HepG2 (cell line): ENCODE results near the gene UNC5C. TPM values are rescaled to one million over a fixed set of nuclear protein-coding genes. Genes with fewer than 3 reads are reported as not detected.

Experiments used
- ATAC-seq: fragments of 200-7000 bp; cut with Tn5 transposase; 3 replicates; pipeline ENCODE4 v1.9.1; 2020; ENCODE audit warnings: mild to moderate bottlenecking, moderate library complexity
- BruUV-seq: library from RNA; stranded (reverse); fragments of 400-500 nt; replicated peaks from 2 replicates; lab custom pipeline; 2021; lab: Mats Ljungman, UMichigan
- CTCF ChIA-PET: fragments of 300-600 bp; formaldehyde crosslinking; extraction: SDS; loops from one replicate; lab custom pipeline; 2021; ENCODE audit warnings: low total read pairs, inconsistent platforms, low intra/inter-chr PET ratio; lab: Yijun Ruan, JAX
- POLR2A ChIA-PET: fragments of 350-600 bp; sonication (Branson Sonifier 250); formaldehyde crosslinking; loops from one replicate; lab custom pipeline; 2020; ENCODE audit warnings: antibody characterized with exemption, inconsistent platforms; lab: Yijun Ruan, JAX
- DNase-seq: peaks from one replicate; pipeline ENCODE4 v3.0.0-alpha.2; 2015; ENCODE audit warnings: low spot score
- FAIRE-seq: peaks from 3 replicates; lab custom pipeline; 2011; peaks lifted over from hg19 to GRCh38; lab: Jason Lieb, UNC
- H2AFZ ChIP-seq: one replicate; pipeline ENCODE4 v1.6.1; 2011; ENCODE audit warnings: low read length, inconsistent platforms
- H3K27ac ChIP-seq: fragments of 300-600 bp; 3 replicates; pipeline ENCODE4 v1.8.0; 2011; ENCODE audit warnings: mixed run types, mild to moderate bottlenecking, mixed read lengths, low read length, inconsistent platforms; ENCODE audit not compliant: insufficient read depth; ENCODE audit errors: extremely low read length
- H3K27me3 ChIP-seq, 2 experiments: fragments of 200-600 bp in 1 of 2; 2 replicates in 1 of 2; 3 replicates in 1 of 2; pipeline versions ENCODE4 v1.6.0 to v1.8.0; 2011; ENCODE audit warnings: low read length in 2 of 2, mild to moderate bottlenecking in 2 of 2, moderate library complexity in 2 of 2, inconsistent platforms in 1 of 2; ENCODE audit not compliant: insufficient read depth in 2 of 2, control insufficient read depth in 1 of 2
- H3K36me3 ChIP-seq, 2 experiments: fragments of 200-600 bp in 1 of 2; replicated peaks in 1 of 2; 2 replicates in 1 of 2; 3 replicates in 1 of 2; pipeline versions ENCODE4 v1.5.1 to v1.8.0; 2011; ENCODE audit warnings: low read length in 2 of 2, inconsistent platforms in 1 of 2; ENCODE audit not compliant: insufficient read depth in 2 of 2, control insufficient read depth in 1 of 2
- H3K4me1 ChIP-seq: 2 replicates; pipeline ENCODE4 v1.5.1; 2012; ENCODE audit warnings: low read length, inconsistent platforms; ENCODE audit not compliant: insufficient read depth
- H3K4me2 ChIP-seq: 2 replicates; pipeline ENCODE4 v1.6.0; 2011; ENCODE audit warnings: low read depth, low read length, inconsistent platforms
- H3K4me3 ChIP-seq, 3 experiments: fragments of 200-600 bp in 1 of 3; sonication (generic), shearing (Covaris generic) in 1 of 3; replicated peaks in 1 of 3; 2 replicates each; pipeline ENCODE4 v1.5.1; 2011 to 2016; ENCODE audit warnings: low read length in 3 of 3, inconsistent platforms in 2 of 3, low read depth in 2 of 3, mild to moderate bottlenecking in 2 of 3, control low read depth in 1 of 3, mixed read lengths in 1 of 3; ENCODE audit not compliant: insufficient read depth in 1 of 3
- H3K79me2 ChIP-seq: one replicate; pipeline ENCODE4 v1.6.1; 2011; ENCODE audit warnings: low read length, inconsistent platforms; ENCODE audit not compliant: insufficient read depth
- H3K9ac ChIP-seq: 2 replicates; pipeline ENCODE4 v1.6.0; 2011; ENCODE audit warnings: mild to moderate bottlenecking, low read depth, low read length, inconsistent platforms; ENCODE audit not compliant: insufficient read depth
- H3K9me3 ChIP-seq: 2 replicates; pipeline ENCODE4 v1.5.1; 2012; ENCODE audit warnings: mild to moderate bottlenecking, low read length
- H4K20me1 ChIP-seq: 2 replicates; pipeline ENCODE4 v1.6.0; 2011; ENCODE audit warnings: inconsistent platforms, mild to moderate bottlenecking, low read length, moderate library complexity; ENCODE audit not compliant: insufficient read depth
- ARHGAP35 ChIP-seq: sonication (generic); formaldehyde crosslinking; IDR thresholded peaks from 2 replicates; pipeline ENCODE4 v1.9.0; 2022; ENCODE audit warnings: mild to moderate bottlenecking, inconsistent platforms, moderate library complexity, missing genetic modification reagents, borderline replicate concordance
- FOXK2 ChIP-seq: fragments of 450-650 bp; IDR thresholded peaks from 2 replicates; pipeline ENCODE4 v1.6.1; 2016
- KDM5A ChIP-seq: fragments of 200-600 bp; sonication (generic); IDR thresholded peaks from 2 replicates; pipeline ENCODE4 v1.7.0; 2018; ENCODE audit warnings: antibody characterized with exemption, mild to moderate bottlenecking, low read length, borderline replicate concordance
- MBNL3 ChIP-seq: fragments of 250-450 bp; sonication (Bioruptor Pico); conservative IDR thresholded peaks from 2 replicates; pipeline ENCODE4 v1.8.0; 2022; ENCODE audit warnings: mild to moderate bottlenecking, inconsistent platforms
- NAIF1 ChIP-seq: sonication (generic); formaldehyde crosslinking; IDR thresholded peaks from 2 replicates; pipeline ENCODE4 v1.5.0; 2020; ENCODE audit warnings: mild to moderate bottlenecking, missing genetic modification reagents, borderline replicate concordance
- TAF15 ChIP-seq: fragments of 200-400 bp; formaldehyde crosslinking; IDR thresholded peaks from one replicate; pipeline ENCODE4 v1.6.1; 2018; ENCODE audit warnings: mild to moderate bottlenecking, low read depth, low read length; ENCODE audit not compliant: poor library complexity, severe bottlenecking
- ZNF253 ChIP-seq: sonication (generic); formaldehyde crosslinking; IDR thresholded peaks from 2 replicates; pipeline ENCODE4 v1.8.0; 2022; ENCODE audit warnings: mild to moderate bottlenecking, missing genetic modification reagents, borderline replicate concordance
- ZNF567 ChIP-seq: sonication (generic); formaldehyde crosslinking; IDR thresholded peaks from 2 replicates; pipeline ENCODE4 v1.8.1; 2023; ENCODE audit warnings: mild to moderate bottlenecking, missing genetic modification reagents, borderline replicate concordance
- ZNF674 ChIP-seq: sonication (generic); formaldehyde crosslinking; IDR thresholded peaks from 2 replicates; pipeline ENCODE4 v1.5.0; 2020; ENCODE audit warnings: low read depth, mild to moderate bottlenecking, missing genetic modification reagents
- ZNF720 ChIP-seq: sonication (generic); formaldehyde crosslinking; IDR thresholded peaks from 2 replicates; pipeline ENCODE4 v1.4.0; 2020; ENCODE audit warnings: missing genetic modification reagents
- WGBS: methylation state at CpG from one replicate; pipeline ENCODE4 v1.1.6; 2017; ENCODE audit warnings: low lambda C conversion rate; 5-methylcytosine and 5-hydroxymethylcytosine counted together
- in situ Hi-C: cut with HindIII; loops from 2 replicates; pipeline ENCODE4 v1.10.0; 2017; ENCODE audit warnings: low pct_unique_long_range_greater_than_20kb; ENCODE audit not compliant: extremely low pct_ligation_motif_present
- intact Hi-C: fragments of 100-400 bp; cut with micrococcal nuclease; formaldehyde crosslinking; loops from one replicate; pipeline ENCODE4 v1.10.0; 2022; ENCODE audit not compliant: unreplicated experiment
- polyA plus RNA-seq, 8 experiments: library from polyadenylated mRNA; depleted of rRNA in 3 of 8; stranded (reverse) in 7 of 8; unstranded in 1 of 8; fragments of >200 nt; fragmentation: Illumina TruSeq in 4 of 8; extraction: Trizol in 4 of 8; gene quantifications; 2 replicates each; pipeline versions ENCODE4 v1.2.1 to v1.2.3, GENCODE V29; 2011 to 2016; ENCODE audit warnings: low read depth in 4 of 8, missing spikeins in 1 of 8, mixed read lengths in 1 of 8; ENCODE audit not compliant: insufficient read depth in 1 of 8
- total RNA-seq, 5 experiments: library from RNA; depleted of rRNA; stranded (reverse); fragments of >200 nt; fragmentation: Illumina TruSeq; extraction: Trizol; gene quantifications; 2 replicates each; pipeline ENCODE4 v1.2.3, GENCODE V29; 2016; ENCODE audit warnings: low read depth in 1 of 5
- TF ChIP-seq, protein P1 (sequence below): sonication (generic); formaldehyde crosslinking; IDR thresholded peaks from 2 replicates; pipeline ENCODE4 v1.8.1; 2023; ENCODE audit warnings: mild to moderate bottlenecking, missing genetic modification reagents, borderline replicate concordance
- TF ChIP-seq, protein P2 (sequence below): sonication (generic); formaldehyde crosslinking; IDR thresholded peaks from 2 replicates; pipeline ENCODE4 v1.5.1; 2020; ENCODE audit warnings: missing genetic modification reagents, mild to moderate bottlenecking, borderline replicate concordance

UNC5C gene
- total and polyA plus RNA-seq, 2 of the 13 experiments (the other 11 are each of a cell fraction or from before 2014, with no cell fraction given): not detected

DNA sequence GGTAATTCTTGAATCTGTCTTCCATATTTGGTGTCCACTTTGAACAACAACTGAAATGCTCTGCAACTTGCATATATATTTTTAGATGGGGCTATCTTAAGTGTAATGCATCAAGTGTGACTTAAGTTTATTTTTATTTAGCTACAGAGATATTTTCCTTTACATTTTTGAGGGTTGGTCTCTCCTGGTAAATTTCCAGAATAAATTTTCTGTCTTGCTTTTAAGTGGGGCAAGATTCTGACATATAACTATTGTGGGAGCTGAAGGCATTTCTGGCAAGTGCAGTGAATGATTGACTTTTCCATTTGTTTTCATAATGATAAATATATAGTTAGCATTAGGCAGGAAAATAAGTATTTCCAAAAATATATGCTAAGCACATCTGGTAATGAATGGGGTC is 18.8 kb downstream of the UNC5C start:
- Histone ChIP-seq H3K27ac (no peak overlapping the region), H3K9me3 (no peaks in the 10 kb centered on the region), H2AFZ (no peak overlapping the region), H3K27me3 (no peaks in the 10 kb centered on the region), H3K36me3 (no peaks in the 10 kb centered on the region), H4K20me1 (no peaks in the 10 kb centered on the region), H3K9ac (no peak overlapping the region), H3K79me2 (no peaks in the 10 kb centered on the region), H3K4me2 (no peak overlapping the region), H3K4me1 (no peaks in the 10 kb centered on the region), H3K4me3 (no peak overlapping the region)
- DNase-seq (no peak), FAIRE-seq (no peak), ATAC-seq (no peak)
- intact Hi-C loops (no loop called here), in situ Hi-C loops (no loop called here)
- BruUV-seq: no TSS peak
- TF ChIP-seq ZNF674 (CRISPR knock-in tag) (no peak), ZNF567 (CRISPR knock-in tag) (no peak), KDM5A (no peak), NAIF1 (CRISPR knock-in tag) (no peak)
- TF ChIP-seq, protein P1, sequence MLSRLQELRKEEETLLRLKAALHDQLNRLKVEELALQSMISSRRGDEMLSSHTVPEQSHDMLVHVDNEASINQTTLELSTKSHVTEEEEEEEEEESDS: no peak
- POLR2A ChIA-PET: no interaction called here
- CTCF ChIA-PET: no interaction called here

DNA sequence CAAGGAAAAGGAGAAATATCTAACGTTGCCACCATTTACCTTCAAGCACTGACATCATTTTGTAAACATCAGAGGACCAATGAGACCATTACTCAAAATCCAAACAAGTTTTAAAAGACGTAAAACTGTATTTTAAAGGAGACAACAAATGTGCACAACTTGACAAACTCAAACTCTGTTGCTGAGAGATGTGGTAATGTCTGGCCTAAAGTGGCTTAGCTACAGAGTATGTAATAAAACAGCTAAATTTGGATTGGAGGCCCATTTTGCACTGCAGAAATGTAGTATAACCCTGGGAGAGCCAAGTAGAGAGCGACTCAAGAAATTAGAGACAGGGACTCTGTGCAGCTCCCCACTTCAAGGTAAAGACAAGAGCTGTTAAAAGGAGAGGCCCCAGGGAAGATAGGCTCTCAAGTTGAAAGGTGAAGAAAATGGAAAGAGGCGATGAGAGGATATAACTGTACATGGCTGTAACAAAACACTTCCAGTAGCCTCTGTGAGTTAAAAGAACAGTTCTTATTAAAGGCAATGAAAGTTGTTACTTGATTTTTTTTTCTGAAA is 20.3 kb downstream of the UNC5C start:
- intact Hi-C loops: no loop called here
- Histone ChIP-seq H3K4me2 (no peak overlapping the region), H2AFZ (no peak overlapping the region), H3K79me2 (no peaks in the 10 kb centered on the region), H4K20me1 (no peaks in the 10 kb centered on the region), H3K4me3 (no peak overlapping the region), H3K9ac (no peak overlapping the region), H3K27me3 (no peaks in the 10 kb centered on the region), H3K27ac (no peak overlapping the region), H3K9me3 (no peaks in the 10 kb centered on the region), H3K4me1 (no peaks in the 10 kb centered on the region), H3K36me3 (no peaks in the 10 kb centered on the region)
- CTCF ChIA-PET: no interaction called here
- no TSS peak for BruUV-seq
- DNase-seq (no peak), ATAC-seq (no peak), FAIRE-seq (no peak)
- in situ Hi-C loops: no loop called here
- POLR2A ChIA-PET: no interaction called here
- WGBS: 9% methylated on average over 4 of the region's 4 CpGs
- TF ChIP-seq ZNF720: no peak
- no peak for TF ChIP-seq ZNF253 (CRISPR knock-in tag)
- TF ChIP-seq ARHGAP35 (CRISPR knock-in tag): no peak
- TF ChIP-seq FOXK2: no peak
- TF ChIP-seq, protein P2, sequence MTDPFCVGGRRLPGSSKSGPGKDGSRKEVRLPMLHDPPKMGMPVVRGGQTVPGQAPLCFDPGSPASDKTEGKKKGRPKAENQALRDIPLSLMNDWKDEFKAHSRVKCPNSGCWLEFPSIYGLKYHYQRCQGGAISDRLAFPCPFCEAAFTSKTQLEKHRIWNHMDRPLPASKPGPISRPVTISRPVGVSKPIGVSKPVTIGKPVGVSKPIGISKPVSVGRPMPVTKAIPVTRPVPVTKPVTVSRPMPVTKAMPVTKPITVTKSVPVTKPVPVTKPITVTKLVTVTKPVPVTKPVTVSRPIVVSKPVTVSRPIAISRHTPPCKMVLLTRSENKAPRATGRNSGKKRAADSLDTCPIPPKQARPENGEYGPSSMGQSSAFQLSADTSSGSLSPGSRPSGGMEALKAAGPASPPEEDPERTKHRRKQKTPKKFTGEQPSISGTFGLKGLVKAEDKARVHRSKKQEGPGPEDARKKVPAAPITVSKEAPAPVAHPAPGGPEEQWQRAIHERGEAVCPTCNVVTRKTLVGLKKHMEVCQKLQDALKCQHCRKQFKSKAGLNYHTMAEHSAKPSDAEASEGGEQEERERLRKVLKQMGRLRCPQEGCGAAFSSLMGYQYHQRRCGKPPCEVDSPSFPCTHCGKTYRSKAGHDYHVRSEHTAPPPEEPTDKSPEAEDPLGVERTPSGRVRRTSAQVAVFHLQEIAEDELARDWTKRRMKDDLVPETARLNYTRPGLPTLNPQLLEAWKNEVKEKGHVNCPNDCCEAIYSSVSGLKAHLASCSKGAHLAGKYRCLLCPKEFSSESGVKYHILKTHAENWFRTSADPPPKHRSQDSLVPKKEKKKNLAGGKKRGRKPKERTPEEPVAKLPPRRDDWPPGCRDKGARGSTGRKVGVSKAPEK: no peak
- TF ChIP-seq TAF15: no peak
- TF ChIP-seq MBNL3: no peak
